GM06990 (cell line): ENCODE results near the gene LAMA1.

ENCODE experiments used
- DNase-seq: peaks from one replicate; pipeline ENCODE4 v3.0.0-alpha.2; 2011; ENCODE audit not compliant: insufficient read length; ENCODE audit errors: extremely low read depth
- H3K27me3 ChIP-seq: replicated peaks from 2 replicates; pipeline ENCODE4 v1.6.0; 2011; ENCODE audit warnings: low read length; ENCODE audit not compliant: control insufficient read depth, insufficient read depth
- H3K36me3 ChIP-seq: 2 replicates; pipeline ENCODE4 v1.5.1; 2011; ENCODE audit warnings: low read length; ENCODE audit not compliant: control insufficient read depth, insufficient read depth
- H3K4me3 ChIP-seq: replicated peaks from 2 replicates; pipeline ENCODE4 v1.5.1; 2011; ENCODE audit warnings: low read depth, mild to moderate bottlenecking, control low read depth, low read length
- TF ChIP-seq, protein P1 (sequence below): IDR thresholded peaks from 2 replicates; pipeline ENCODE4 v1.5.1; 2011; ENCODE audit warnings: low read length, control low read depth, mild to moderate bottlenecking, inconsistent platforms; ENCODE audit not compliant: insufficient read depth, poor library complexity, severe bottlenecking

The LAMA1 gene

DNA sequence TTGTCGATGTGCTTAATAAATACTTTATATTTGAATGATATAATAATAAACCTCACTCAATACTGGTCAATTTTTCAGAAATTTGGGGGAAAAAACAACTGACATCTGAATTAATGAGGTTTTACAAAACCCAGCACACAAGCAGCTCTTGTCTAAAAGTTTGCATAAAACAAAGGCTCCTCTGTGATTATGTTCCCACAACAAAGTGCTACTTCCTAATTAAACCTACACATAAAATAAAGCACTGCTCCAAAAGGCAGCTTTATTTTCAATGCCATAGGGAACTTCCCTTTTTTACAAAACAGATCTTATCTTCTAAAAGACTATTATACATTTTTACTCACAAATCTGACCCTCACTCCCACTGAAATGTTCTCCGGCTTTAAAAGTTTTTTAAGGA lies 47.1 kb downstream of the LAMA1 start:
- H3K27me3 ChIP-seq: no peaks in the 10 kb centered on the region
- no peak for DNase-seq
- H3K4me3 ChIP-seq: no peak overlapping the region
- TF ChIP-seq, protein P1, sequence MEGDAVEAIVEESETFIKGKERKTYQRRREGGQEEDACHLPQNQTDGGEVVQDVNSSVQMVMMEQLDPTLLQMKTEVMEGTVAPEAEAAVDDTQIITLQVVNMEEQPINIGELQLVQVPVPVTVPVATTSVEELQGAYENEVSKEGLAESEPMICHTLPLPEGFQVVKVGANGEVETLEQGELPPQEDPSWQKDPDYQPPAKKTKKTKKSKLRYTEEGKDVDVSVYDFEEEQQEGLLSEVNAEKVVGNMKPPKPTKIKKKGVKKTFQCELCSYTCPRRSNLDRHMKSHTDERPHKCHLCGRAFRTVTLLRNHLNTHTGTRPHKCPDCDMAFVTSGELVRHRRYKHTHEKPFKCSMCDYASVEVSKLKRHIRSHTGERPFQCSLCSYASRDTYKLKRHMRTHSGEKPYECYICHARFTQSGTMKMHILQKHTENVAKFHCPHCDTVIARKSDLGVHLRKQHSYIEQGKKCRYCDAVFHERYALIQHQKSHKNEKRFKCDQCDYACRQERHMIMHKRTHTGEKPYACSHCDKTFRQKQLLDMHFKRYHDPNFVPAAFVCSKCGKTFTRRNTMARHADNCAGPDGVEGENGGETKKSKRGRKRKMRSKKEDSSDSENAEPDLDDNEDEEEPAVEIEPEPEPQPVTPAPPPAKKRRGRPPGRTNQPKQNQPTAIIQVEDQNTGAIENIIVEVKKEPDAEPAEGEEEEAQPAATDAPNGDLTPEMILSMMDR: no peak
- no peaks in the 10 kb centered on the region for H3K36me3 ChIP-seq

DNA sequence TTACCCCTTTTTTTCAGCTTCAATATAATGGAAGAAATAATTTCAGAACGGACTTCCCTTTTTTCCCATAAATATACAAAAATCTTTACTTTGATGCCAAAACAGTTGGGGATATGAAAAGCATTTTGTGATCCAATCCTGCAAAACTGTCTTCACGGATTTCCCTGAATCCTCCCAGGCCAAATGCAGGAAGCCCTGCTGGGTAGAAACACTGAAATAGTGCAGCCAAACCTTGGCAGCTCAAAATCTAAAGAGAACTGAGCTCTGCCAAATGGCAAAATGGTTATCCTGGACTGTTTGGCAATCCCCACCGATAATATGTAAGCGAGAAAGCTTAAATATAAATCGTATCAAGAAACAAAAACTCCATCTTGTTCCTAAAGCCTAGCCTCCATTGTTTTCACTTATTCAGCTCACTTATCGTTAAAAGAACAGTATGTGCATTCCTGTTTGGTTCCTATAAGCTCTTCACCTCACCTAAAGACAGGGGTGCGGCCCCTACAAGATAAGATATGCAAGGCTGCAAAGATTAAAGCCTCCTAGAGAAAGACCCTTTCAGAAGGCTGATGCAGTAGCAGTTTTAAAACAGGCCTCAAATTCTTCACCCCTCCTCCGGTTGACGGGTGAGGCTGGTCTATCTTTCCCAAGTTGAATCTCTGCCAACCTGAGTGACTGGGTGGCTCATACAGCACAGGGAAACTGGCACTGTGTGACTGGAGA lies 48.6 kb downstream of the LAMA1 start:
- no peak for DNase-seq
- TF ChIP-seq, protein P1: no peak
- Histone ChIP-seq H3K36me3 (no peaks in the 10 kb centered on the region), H3K27me3 (no peaks in the 10 kb centered on the region), H3K4me3 (no peak overlapping the region)

DNA sequence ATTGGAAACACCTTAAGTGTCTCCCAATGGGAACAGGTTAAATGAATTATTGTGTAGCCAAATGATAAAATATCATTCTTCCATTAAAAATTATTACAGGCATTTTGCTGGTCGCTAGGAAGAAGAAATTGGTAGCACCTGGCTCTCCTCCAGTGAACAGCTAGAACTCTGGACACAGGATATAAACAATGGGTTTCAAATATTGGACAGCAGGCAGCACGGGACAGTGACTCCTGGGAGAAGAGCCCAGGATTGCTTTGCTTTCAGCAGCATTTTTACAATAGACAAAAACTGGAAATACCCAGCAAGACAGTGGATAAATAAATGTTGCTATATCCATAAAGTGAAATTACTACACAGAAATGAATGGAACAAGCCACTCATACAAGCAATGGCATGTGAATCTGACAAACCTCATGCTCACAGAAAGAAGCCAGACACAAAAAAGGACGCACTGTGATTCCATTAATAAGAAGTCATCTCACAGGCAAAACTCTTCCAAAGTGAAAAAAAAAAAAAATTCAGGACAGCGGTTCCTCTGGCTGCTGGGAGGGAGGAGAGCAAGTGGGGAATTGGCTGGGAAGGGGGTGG lies 50.5 kb downstream of the LAMA1 start:
- TF ChIP-seq, protein P1: no peak
- Histone ChIP-seq H3K27me3 (no peaks in the 10 kb centered on the region), H3K4me3 (no peak overlapping the region), H3K36me3 (no peaks in the 10 kb centered on the region)
- DNase-seq: no peak

DNA sequence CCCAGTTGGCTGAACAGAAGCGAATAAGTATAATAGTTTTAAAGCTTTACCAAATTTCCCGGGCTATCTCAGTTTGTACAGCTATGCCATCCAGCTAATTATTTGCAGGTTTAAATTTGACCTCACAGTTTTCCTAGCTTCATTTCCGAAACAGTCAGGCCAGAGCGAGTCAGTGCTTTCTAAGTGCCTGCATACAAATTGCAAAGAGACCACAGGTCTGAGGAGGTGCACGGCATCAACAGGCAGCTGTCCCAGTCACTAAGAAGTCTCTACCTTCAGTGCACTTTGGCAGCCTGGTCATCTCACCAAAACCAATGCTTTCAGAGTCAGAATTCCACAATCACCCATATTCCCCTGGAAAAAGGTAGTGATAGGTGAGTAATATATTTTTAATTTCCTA lies 51.9 kb downstream of the LAMA1 start:
- Histone ChIP-seq H3K4me3 (no peak overlapping the region), H3K27me3 (no peaks in the 10 kb centered on the region), H3K36me3 (no peaks in the 10 kb centered on the region)
- no peak for DNase-seq
- TF ChIP-seq, protein P1: no peak

DNA sequence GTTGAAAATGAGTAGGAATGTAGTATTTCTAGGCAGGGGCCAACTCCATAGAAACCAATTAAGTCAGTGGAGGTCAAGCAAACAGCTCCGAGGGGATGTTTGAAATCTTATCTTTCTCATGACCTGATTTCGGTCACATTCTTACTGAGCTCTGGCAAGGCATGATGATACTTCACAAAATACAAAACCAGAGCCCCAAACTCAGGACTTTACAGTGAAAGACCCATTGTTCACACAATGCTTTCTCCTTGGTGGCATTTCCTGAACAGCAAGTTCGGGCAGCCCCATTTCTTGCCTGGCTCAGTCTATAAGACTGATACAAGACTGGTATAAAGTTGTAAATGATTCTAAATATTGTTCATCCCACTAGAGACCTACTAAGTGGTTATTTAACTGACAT lies 53.3 kb downstream of the LAMA1 start:
- Histone ChIP-seq H3K27me3 (no peaks in the 10 kb centered on the region), H3K4me3 (no peak overlapping the region), H3K36me3 (no peaks in the 10 kb centered on the region)
- DNase-seq: no peak
- TF ChIP-seq, protein P1: no peak
